Hepatocyte (in vitro differentiated cells): ENCODE measurements around the gene ARMH3.

Experiments used
- CTCF ChIP-seq: fragments of 200-600 bp; sonication (generic); IDR thresholded peaks from 2 replicates; pipeline ENCODE4 v1.5.1; 2016; ENCODE audit warnings: antibody characterized with exemption, mild to moderate bottlenecking; ENCODE audit not compliant: poor library complexity
- EZH2 ChIP-seq: fragments of 200-600 bp; sonication (generic); IDR thresholded peaks from 2 replicates; pipeline ENCODE4 v1.6.1; 2016; ENCODE audit warnings: antibody characterized with exemption, mild to moderate bottlenecking, borderline replicate concordance
- EZH2phosphoT487 ChIP-seq: fragments of 200-600 bp; sonication (generic); IDR thresholded peaks from one replicate; pipeline ENCODE4 v1.6.1; 2018; ENCODE audit warnings: antibody characterized with exemption, mild to moderate bottlenecking, low read depth, moderate library complexity; ENCODE audit not compliant: unreplicated experiment, severe bottlenecking

GRCh38 chr10:102096449-102096848, 40.5 kb upstream of the ARMH3 start:
- TF ChIP-seq CTCF (no peak), EZH2 (no peak), EZH2phosphoT487 (no peak)
